COLO668 (cell line): ENCODE results near the gene TMEM200B.
"Not testable (repeated sequence)": the region's sequence is repeated elsewhere in the genome, so short reads cannot be mapped to it uniquely, and the experiment has no call there.

Experiments
- DNase-seq: peaks from one replicate; lab custom pipeline; 2025; ENCODE audit not compliant: unreplicated experiment; lab: John Stamatoyannopoulos, UW

TMEM200B gene

GRCh38 chr1:29134695-29135028, 11.0 kb upstream of the TMEM200B start:
- no peak for DNase-seq

DNA sequence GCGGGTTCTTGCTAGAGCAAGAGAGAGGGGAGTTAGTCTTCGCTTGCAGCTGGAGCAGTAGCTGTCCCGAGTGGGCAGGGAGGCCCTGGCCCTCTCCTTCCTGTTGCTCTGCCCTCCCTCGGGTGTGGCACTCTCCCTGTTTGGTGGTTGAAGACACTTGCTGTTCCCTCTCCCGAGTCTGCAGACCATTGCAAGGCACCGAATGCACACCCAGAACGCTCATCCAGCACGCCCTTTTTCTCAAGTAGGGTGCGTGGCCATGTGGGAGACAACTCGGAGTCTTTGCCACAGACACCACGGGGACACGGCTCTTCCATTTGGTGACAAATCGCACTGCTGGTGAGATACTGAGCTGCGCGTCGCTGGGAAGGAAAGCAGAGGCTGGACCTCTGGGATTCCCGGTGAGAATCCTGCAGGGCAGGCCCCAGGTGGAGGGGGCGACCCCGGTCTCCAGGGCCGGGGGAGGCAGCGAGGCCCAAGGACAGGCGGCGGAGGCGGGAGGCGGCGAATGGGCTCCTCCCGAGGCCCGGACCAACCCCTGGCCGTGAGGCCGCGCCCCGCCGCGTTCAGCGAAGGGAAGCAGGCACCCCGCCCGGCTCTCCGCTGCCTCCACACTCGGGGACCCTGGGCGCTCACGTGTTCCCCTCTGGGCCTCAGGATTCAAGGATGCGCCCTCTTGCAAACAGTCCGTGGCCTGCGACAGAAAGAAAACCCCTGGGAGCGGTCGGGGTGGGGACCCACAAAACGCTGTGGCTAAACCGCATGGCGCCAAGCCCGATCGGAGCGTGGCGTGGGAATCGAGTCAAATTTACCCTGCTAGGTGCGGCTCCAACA, 10.4 kb upstream of the TMEM200B start:
- DNase-seq = peak; percentile 55

DNA sequence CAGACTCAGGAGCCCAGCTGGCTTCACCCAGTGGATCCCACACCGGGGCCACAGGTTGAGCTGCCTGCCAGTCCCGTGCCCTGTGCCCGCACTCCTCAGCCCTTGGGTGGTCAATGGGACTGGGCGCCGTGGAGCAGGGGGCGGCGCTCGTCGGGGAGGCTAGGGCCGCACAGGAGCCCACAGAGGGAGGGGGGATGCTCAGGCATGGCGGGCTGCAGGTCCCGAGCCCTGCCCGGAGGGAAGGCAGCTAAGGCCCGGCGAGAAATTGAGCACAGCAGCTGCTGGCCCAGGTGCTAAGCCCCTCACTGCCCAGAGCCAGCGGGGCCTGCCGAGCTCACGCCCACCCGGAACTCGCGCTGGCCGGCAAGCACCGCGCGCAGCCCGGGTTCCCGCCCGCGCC, 7.4 kb upstream of the TMEM200B start:
- DNase-seq = not testable (repeated sequence)

- no peak for DNase-seq
Measured at GRCh38 chr1:29129916-29130315, 6.2 kb upstream of the TMEM200B start.

DNA sequence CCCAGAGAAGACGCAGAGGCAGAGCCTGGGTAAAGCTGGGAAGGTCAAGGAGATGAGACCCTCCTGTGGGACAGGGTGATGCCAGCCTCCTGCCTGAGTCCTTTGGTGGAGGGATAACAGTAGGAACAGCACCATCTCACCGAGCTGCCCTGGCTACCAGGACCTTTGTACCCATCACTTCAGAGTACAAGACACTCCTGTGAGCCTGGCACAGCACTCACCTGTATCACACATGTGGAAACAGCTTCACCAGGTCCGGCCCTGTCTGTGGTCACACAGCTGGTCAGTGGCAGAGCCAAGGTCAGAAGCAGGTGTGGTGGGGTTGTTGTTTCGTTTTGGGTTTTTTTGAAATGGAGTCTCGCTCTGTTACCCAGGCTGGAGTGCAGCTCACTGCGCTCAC, 5.0 kb upstream of the TMEM200B start:
- no peak for DNase-seq

DNA sequence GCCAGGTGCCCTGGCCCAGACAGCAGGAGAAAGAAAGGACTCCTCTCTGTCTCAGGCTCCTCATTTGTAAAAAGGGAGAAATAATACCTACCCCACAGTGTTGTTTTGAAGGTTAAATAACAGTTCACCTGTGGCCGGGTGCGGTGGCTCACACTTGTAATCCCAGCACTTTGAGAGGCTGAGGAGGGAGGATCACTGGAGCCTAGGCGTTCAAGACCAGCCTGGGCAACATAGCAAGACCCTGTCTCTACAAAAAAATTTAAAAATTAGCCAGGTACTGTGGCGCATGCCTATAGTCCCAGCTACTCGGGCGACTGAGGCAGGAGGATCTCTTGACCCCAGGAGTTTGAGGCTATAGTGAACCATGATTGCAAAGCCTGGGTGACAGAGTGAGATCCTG, 2.5 kb upstream of the TMEM200B start:
- no peak for DNase-seq

- DNase-seq = no peak
Measured at GRCh38 chr1:29125788-29126187, 2.1 kb upstream of the TMEM200B start.

- DNase-seq = no peak
Measured at GRCh38 chr1:29125237-29125641, 1.5 kb upstream of the TMEM200B start.

DNA sequence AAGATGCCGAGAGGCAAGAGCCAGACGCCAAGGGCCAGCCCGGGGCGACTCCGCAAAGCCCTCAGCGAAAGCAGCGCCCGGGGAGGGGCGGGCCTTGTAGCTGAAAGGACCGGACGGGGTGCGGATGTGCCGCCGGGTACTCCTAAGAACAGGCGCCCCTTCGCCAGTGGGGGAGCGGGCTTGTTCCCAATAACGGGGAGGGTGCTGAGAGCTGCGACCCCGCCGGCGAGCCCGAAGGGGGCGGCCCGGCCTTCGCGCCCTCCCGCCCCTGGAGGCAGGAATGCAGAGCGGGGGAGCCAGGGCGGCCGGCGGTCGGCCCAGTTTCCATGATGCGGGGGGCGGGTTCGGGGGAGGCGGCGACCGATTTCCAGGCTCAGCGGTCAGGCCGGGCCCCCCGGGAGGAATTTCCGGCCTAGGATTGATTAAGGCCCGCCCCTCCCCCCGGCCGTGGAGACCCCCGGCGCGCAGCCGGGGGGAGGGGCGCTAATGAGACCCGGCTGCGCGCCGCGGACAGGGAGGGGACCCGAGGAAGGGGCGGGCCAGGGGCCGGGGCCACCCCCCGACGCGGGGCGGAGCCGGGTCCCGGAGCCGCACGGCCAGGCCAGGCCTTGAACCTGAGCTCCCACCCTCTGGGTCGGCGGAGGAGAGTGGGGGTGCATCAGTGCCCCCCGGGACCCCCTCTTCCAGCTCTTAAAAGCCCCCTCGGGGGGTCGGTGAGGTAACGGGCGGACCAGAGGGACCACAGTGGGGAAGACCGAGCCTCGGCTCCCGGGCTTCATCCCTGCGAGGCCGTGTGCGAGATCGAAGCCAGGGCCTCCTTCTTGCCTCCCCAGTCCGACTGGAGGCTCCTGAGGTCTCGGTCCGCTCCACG, 898 bp upstream of the TMEM200B start:
- DNase-seq = peak; percentile 61

DNA sequence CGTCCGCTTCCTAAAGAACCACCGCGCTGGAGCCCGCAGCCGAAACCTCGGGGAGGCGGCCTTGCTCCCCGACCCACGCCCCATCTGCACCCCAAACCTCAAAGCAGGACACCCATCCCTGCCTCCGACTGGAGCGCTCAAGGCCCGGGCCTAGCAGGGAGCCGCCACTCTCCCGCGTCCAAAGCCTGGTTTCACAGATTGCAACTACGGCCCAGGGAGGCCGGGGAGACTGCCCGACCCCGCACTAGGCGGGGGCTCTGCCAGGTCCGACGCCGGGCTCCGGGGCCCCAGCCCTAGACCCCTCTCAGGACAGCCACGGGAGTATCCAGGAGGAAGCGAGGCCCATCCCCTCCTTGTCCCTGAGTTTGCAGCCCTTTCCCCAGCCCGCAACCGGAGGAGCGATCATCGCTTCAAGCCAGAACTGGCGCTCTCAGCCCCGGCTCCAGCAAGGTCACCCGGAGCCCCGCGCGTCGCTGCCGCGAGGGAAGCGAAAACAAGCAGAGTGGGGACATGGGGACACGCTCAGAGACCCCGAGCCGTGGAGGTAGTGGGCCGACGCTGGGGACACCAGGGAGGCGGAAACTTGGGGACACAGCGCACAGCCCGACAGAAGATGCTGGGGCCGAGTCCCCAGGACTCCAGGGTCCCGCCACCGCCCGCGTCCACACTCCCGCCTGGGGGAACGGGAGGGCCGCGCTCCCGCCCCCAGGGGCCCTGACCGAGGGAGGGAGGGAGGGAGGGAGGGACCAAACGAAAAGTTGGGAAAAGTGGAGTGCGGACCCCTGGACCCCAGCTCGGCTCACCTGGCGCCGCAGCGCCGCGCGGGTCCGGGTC, 433 bp downstream of the TMEM200B start:
- DNase-seq = peak; percentile 64

- DNase-seq = peak; percentile 67
Measured at GRCh38 chr1:29122682-29123052, 1.0 kb downstream of the TMEM200B start.

DNA sequence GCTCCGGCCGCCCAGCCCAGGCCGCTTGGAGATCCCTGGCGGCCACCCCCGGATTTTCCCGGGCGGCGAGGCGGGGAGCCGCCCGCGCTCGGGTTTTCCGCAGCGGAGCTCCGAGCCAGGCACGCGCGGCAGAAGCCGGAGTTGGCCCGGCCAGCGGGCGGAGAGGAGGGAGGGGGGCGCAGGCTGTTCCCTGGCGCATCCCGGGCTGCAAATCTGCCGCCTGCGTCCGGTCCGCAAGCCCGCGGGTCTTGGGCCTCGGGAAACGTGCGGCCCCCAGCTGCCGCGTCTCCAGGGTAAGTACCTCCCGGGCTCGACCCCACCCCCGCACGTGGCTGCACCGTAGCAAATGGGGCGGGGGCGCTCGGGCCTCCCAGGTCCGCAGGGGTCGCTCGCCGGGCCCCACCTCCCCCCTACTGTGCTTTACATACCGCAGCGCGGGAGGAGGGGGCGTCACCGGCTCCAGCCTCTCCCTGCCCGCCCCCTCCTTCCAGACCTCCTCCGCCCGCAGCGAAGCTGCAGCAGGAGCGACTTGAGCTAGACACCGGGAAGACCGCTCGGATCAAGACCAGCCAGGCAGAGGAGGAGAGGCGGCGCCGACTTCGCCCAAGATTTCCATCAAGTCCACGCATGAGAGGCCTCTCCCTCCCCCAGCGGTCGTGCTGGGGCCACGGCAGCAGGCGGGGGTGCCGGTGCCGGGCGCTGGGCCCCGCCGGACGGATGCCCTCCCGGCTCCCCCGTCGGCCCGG, 1.6 kb downstream of the TMEM200B start:
- peak; percentile 59 for DNase-seq

GRCh38 chr1:29121516-29121935, 2.2 kb downstream of the TMEM200B start:
- DNase-seq = peak; percentile 71

DNA sequence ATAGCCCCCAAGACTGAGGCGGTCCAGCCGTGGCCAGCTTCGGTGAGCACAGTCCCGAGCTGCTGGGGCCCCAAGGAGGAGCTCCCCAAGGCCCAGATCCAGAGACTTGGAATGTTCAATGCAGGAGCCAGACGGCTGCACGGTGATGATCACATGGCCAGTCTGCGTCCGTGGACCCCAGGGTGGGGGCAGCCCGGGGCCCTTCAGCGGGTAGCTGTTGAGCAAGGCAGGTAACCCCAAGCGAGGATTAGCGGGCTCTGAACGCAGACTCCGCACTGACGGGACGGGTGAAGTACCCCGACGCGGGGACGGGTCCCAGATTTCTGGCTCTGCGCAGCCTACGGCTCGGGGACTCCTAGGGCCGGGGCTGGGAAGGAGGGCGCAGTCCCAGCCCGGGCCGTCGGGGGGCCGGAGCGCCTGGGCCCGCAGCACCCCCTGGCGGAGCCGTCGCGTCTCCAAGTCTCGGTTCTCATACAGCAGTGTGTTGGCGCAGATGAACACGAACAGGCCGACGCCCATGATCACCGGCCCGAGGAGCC, 2.7 kb downstream of the TMEM200B start:
- DNase-seq = peak; percentile 88

DNA sequence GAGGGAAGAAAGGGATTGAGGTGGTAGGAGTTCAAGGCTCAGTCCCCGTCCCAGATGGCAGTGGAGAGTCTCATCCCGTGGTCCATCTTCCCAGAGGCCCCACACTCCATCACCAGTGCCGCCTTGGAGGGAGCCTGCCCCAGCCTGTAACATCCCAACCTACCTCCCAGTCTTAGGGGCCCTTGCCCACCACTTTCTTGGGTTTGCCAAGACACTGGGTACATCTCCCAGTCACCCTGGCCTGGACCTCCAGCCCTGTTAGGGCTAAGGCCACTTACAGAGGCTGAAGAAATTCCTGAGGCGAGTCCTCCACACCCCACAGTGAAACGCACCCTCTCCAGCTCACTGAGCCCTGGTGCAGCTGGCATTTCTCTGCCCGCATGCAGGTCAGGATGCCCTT, 3.3 kb downstream of the TMEM200B start:
- no peak for DNase-seq

DNA sequence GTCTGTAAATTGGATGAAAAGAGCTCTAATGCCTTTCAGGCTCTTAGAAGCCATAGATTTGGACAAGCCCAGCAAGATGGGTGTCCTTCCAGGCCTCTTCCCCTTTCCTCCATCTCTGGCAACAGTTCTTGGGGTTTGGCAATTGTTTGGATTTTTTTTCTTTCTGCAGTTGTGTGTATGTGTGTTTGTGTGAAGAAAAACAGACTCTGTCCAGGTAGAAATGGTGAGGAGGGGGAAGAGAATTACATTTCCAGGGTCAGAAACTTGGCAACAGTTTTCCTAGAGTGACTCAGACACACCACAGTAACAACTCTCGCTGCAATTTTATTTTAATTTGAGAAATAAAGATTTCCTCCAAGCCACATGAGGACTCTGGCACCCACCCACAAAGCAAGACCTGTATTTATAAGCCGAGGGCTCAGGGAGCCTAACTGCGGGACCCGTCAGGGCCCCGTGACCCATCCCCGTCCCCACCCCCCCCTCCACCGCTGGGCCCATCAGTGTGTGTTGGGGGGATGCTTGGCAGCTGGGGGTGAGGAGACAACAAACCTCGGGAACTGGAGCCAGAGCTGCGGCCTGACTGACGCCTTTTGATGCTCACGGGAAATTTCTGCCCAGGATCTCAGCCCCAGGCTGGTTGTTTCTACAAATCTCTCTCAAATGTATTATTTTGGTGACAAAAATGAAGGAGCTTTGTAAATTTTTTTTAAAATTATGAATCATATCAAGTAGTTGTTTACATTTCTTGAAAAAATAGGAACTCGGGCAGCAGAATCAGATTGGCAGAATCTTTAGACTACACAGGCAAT, 4.4 kb downstream of the TMEM200B start:
- DNase-seq = no peak

DNA sequence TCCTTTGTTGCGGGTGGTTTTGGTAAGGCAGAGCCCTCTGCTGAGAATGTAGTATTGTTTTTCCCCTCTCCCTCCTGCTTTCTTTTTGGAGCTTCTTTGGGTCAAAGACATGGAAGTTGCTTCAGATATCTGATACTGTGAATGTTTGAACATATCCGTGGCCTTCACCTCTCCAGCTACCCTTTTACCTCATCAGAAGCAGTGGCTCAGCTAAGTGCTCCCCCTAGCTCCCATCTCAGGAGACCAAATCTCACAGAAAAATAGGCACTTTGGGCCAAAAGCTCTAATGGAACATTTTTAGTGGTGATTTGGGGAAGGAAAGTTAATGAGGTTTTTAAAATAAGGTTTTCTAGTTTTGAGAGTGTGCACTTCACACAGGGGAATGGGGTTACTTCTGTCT, 6.3 kb downstream of the TMEM200B start:
- DNase-seq = no peak

- no peak for DNase-seq
Measured at GRCh38 chr1:29114654-29115053, 9.0 kb downstream of the TMEM200B start.

DNA sequence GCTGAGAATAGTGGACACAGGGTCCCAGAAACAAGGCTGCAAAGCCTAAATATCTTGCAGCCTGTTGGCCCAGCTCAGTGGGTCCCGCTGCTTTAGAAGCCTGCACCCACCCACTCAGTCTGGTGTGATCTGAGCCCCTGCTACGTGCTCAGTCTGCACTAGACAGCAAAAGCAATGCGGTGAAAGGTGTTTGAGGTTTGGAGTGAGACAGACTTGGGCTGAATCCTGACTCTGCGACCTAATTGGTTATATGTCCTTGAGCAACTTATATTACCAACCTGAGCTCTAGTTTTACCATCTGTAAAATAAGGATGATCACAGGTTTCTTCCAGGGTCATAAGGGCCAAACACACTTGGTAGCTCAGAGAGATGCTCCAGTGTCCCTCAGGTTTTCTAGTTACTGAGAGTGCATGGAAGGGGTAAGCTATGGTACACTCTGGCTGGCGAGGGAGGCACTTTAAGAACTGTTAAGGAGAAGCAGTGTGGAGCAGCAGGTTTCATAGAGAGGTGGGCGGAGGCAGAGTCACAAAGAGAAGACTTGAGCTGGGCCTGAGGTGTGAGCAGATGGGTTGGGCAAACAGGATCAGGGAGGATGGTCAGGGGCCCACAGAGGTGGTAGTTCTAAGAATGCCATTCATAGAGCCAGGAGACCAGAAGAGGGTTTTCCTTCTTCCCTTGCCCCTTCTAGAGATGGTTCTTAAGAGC, 10.1 kb downstream of the TMEM200B start:
- DNase-seq = no peak
